ENCODE measurements around the gene SLC4A1.

Gene SLC4A1

GRCh38 chr17:44220213-44221083, 47.5 kb downstream of the SLC4A1 start:
- DNase-seq (peak; percentile 62), ATAC-seq (no peak)

DNA sequence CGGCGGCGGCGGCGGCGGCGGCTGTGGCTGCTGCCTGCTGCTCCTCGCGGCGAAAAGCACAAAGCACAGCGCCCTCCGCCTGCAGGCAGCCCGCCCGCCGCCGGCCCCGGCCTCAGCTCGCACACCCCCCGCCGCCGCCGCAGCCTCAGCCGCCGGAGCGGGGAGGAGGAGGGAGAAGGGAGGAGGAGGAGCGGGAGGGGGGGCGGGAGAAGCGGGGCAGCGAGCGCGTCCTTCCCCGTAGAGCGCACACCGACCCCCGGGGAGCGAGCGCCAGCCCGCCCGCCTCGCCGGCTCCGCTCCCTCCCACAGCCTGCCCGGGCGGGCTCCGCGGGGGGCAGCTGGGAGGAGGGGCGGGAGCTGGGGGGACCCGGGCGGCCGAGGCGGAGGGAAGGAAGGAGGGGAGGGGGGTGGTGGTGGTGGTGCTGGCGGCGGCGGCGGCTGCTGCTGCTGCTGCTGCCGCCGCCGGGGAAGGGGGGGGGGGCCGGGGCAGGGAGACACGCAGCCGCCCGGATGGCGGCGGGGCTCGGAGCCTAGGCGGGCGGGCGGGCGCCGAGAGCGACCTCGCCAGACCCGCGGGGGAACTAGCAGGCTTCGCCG, 48.2 kb downstream of the SLC4A1 start, which contains the start of gene UBTF:
Gene UBTF (minus strand): TSS at position 60 of the 597 bp plus-strand sequence. CDS start 1,446 bp downstream, outside the sequence.
- DNase-seq (peak; percentile 72), ATAC-seq (peak; percentile 1)

DNA sequence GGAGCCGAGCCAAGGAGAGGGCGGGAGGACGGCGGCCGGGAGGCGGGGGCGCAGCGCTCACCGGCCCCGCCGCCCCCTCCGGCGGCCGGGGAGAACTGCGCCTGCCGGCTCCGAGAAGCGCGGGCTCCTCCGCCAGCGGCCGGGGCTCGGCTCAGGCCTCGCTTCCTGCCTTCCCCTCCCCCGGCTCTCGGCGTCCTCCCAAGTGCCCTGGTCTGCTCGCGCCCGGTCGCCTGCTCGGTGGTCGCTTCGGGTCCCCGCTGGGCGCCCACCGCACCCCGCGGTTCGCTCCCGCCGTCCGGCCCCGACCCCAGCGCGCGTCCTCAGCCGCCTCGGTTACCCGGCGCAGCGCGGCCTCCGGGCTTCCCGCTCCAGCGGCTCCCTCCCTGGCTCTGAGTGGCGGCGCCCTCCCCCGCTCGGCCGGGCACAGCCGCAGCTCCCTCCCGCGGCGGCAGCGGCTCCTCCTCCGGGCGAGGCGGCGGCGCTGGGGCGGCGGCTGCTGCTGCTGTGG, 48.8 kb downstream of the SLC4A1 start:
- DNase-seq (peak; percentile 78), ATAC-seq (peak; percentile 39)

GRCh38 chr17:44218344-44219107, 49.4 kb downstream of the SLC4A1 start:
- peak; percentile 44 for ATAC-seq
- peak; percentile 91 for DNase-seq

DNA sequence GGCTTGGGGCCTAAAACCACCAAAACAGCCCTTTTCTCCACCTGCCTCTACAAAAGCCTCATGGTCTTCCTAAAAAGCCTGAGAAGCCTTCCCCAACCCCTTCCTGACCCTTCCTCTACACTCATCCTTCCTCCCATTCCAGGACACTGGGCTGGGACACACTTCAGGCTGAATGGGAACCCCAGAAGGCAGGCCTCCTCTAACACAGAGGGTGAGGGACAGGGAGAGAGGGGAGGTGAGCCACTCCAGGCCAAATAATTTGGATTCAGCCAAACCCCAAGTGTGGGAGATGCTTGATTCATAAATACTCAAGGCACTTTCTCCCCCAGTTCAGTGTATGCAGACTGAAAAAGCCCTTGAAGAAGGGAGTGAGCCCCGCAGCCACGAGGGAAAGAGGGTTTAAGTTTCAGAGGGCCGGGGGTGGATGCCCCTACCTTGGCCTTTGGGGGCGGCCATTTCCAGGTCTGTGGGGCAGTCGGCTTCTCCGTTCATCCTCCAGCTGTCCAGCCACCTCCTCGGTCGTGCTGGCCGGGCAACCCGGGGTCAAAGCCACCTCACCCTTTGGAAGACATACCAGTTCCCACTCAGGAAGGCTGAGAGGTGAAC, 50.1 kb downstream of the SLC4A1 start:
- DNase-seq, result no peak
- ATAC-seq, result no peak

DNA sequence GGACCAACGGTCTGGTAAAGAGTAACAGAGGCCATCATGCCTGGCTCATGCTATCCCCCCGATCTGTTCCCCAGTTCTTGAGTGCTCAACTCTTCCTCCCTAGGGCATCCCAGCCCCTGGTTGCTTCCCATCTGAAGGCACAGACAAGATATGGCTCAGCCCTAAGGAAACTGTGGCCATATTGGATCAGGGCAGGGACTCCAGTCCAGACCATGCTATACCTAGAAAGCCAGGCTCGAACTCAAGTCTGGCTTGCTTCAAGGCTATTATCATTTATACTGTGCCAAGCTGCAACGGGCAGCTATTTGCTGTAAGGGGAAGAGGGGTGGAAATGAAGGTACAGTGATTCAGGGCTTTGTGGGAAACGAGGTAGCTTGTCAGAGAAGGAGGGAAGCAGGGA, 51.2 kb downstream of the SLC4A1 start:
- ATAC-seq (no peak), DNase-seq (peak; percentile 26)

DNA sequence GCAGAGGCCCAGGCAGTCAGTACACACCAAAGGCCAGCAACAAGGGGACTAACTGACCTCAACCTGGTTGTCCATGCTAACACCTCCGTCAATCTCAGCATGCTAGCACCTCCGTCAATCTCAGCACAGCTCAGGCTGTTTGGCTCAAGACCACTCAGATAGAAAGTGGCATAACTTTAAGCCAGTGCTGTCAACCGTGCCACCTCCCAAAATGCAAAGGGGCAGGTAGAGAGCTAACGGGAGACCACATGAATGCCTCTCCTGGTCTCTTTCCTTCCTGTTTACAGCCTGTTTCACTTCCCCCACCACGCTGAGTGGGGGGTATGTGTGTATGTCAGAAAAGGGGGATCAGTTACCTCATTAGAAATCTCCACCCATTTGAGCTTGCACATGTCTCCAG, 51.8 kb downstream of the SLC4A1 start:
- ATAC-seq (no peak), DNase-seq (peak; percentile 60)

DNA sequence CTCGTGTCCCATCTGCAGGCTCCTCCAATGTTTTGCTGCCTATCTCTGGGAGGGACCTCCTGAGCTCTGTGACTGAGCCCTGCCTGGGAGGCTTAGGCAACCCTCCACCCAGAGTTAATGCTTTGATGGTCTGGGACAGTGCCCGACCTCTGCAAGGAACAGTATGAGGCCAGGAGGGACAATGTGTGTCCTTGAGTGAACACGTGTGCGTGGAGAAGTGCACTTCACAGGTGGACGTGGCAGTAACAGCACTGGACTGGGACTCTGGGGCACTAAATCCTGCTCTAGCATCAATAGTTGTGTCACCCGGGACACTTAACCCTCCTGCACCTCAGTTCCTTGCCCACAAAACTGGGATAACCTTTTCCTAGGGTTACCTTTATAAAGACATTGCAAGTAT, 53.0 kb downstream of the SLC4A1 start:
- ATAC-seq, result no peak
- DNase-seq, result no peak

DNA sequence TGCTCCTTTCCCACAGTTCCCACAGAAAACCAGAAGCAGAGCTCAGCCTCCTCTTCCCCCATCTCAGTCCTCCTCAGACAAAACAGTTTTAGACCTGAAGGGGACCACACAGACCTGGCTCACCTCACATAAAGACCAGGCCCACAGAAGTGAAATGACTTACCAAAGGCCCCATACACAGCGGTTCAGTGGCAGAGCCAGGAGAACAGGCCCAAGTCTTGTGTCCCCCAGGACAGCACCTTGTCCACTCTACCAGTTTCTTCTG, 53.8 kb downstream of the SLC4A1 start:
- no peak for DNase-seq

GRCh38 chr17:44213403-44214229, 54.3 kb downstream of the SLC4A1 start:
- DNase-seq, result no peak
- no peak for ATAC-seq

More for the DNA sequence above, 53.8 kb downstream of the SLC4A1 start:
- ATAC-seq, result no peak

- DNase-seq (no peak), ATAC-seq (no peak)
Observed at GRCh38 chr17:44212507-44213402, 55.2 kb downstream of the SLC4A1 start.

DNA sequence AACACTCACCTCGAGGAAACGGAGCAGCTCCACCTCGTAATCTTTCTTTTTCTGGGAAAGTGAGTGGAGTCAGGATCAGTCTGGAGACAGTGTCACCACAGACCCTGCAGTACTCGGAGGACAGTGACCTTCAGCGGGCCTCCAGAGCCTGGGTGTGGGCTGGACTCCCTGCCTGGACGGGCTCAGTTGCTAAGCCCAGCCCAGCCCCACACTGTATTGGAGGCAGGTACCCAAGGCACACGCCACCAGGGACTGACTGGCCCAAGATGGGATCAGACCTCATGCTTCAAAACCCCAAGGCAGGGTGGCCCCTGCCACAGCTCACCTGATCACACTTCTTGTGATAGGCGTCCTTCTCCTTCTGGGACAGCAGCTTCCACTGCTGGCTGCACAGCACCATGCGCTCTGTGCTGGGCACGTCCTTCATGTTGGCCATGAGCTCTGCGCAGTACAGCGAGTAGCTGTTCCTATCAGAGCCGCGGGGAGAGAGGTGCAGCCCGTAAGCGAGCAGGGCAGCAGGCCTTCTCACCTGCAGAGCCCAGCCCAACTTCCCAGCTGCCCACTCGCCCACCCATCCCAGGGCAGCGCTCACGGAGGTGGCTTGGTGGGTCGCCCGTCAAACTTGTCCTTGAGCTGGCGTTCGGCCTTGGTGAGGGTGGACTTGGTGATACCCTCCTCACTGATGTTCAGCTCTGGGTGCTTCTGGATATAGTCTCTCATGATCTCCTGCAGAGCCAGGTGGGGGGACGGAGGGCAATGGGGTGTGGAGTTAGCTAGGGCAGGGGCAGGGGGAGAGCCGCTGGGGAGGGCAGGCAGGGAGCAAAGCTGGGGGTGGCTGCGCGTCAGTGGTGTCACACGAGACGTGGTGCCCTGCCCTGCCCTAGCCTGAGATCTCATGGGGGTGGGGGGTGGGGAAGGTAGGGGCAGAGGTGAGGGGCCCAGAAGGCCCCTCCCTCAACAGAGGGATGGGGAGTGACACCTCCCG, 56.4 kb downstream of the SLC4A1 start:
- no peak for ATAC-seq
- no peak for DNase-seq

- ATAC-seq, result peak; percentile 92
- DNase-seq, result peak; percentile 94
Observed at GRCh38 chr17:44210342-44211192, 57.4 kb downstream of the SLC4A1 start.

GRCh38 chr17:44209786-44210341, 58.1 kb downstream of the SLC4A1 start:
- peak; percentile 69 for ATAC-seq
- DNase-seq, result peak; percentile 62

GRCh38 chr17:44207743-44208142, 60.2 kb downstream of the SLC4A1 start:
- no peak for ATAC-seq
- DNase-seq, result no peak

- ATAC-seq (no peak), DNase-seq (no peak)
Observed at GRCh38 chr17:44207319-44207718, 60.6 kb downstream of the SLC4A1 start.

- DNase-seq (no peak), ATAC-seq (no peak)
Observed at GRCh38 chr17:44206825-44207155, 61.1 kb downstream of the SLC4A1 start.

Data from stimulated activated naive CD8-positive, alpha-beta T cell treated with anti-CD3 and anti-CD28 coated beads, Interleukin-15, Interleukin-2, amounts not matched to agents 100 U/mL and 50 U/mL, for 24 hours (primary cell).